Stimulated activated CD8-positive, alpha-beta memory T cell treated with anti-CD3 and anti-CD28 coated beads, Interleukin-7, amount 100 ng/mL, for 48 hours (primary cell): ENCODE measurements around the gene MAPKBP1.

ENCODE experiments used
- DNase-seq, 2 donors: peaks; one replicate each; pipeline ENCODE4 v3.0.0-alpha.2; 2020; ENCODE audit warnings: low read depth in 1 of 2; ENCODE audit errors: extremely low read depth in 1 of 2

Gene MAPKBP1

DNA sequence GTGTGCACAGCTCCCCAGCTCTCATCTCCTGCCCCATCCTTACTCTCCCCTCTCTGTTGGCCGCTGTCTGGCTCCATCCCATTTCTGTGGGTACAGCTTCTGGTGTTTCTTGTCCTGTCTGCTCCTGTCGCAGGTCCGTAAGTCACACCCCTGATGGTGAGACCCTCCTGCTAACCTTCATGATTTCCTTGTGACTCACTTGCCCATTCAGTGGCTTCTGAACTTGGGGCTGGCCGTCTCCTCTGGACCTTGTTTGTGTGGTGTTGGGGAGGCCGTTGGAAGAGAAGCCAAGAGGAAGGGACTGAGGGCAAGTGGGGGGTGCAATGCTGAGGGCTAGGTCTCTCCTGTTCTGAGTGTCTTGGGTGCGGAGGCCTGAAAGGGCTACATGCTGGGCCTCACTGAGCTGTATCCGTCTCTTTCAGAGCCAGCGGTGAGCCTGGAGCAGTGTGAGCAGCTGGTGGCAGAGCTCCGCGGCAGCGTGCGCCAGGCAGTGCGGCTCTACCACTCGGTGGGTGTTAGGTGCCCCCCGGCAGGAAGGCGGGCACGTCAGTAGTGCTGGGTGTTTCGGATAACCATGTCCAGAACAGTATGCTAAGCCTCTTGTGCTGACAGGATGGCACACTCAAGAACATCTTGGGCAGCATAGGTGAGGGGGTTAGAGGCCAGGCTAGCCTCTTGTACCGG is 49.9 kb downstream of the MAPKBP1 start:
- DNase-seq = no peak

DNA sequence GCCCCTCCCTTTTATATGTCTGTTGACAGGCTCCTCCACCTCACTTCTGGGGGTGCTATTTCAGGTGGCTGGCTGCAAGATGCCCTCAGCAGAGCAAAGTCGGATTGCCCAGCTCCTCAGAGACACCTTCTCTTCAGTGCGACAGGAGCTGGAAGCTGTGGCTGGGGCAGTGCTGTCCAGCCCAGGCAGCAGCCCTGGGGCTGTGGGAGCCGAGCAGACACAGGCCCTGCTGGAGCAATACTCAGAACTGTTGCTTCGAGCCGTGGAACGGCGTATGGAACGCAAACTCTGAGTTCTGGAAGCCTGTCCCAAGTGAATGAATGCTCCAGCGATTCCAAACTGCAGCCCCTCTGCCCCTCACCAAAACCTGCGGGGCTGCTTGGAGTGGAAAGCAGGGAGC is 50.9 kb downstream of the MAPKBP1 start:
- no peak for DNase-seq

DNA sequence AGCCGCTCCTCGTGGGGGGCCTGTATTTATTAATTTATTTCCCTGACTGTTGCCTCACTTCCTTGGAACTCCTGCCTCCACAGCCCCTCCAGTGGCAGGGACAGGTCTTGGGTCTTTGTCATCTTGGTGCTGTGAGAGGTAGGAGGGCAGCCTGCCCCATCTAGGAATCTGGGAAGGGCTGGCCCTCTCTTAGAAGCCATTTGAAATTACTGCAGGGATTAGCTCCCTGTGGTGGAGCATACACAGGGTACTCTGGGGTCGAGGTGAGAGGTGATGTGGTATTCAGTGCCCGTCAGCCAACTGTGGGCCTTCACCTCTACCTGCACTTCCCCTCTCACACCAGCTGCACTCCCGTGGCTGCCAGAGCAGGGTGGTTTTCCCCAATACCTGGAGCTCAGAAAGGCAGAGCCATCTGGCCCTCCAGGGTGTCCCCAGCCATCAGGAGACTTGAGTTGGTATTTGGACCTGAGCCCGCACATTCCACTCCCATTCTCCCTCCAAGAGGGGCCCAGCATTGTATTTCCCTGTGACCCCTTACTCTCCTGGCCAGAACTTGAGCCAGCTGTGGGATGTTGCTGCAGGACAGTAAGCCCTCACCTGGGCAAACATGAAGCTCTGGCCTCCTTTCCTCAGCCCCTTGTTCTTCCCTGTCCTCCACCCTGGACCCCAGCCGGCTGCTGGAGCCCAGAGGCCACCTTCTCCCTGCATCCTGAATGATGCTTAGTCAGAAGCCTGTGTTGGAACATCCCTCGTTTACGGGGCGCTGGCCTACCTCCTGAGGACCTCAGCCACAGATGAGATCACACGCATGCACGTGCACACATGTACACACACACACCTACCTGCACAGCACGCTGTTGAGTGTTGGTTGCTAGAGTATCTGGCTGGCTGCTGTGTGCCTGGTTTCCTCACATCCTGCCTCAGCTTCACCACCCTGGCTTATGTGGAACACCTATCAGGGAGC is 51.6 kb downstream of the MAPKBP1 start:
- DNase-seq = no peak

DNA sequence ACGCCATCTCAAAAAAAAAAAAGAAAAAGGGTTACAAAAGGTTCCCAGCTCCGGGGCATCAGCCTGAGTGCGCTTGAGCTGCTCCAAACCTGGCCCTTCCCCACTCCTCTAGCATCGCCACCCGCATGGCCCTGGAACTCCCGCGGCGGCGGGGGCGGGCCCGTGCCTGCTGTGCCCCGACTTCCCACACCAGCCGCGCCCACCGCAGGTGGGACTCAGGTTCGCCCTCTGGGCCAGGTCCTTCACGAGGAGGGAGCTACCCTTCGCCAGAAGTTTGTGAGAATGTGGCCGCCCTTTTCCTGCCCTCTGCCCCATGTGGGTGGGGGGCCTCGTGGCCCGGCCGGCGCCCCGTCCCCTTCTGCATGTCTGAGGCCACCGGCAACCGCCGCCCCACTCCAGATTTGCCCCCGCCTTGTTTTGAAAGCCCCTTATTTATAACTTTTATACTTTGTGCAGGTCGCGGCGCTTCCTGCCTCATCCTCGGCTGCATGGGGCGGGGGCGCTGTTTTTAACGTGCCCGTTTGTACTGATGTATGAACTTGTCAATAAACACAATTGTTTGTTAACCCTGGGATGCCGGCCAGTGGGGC is 53.1 kb downstream of the MAPKBP1 start:
- DNase-seq = no peak

DNA sequence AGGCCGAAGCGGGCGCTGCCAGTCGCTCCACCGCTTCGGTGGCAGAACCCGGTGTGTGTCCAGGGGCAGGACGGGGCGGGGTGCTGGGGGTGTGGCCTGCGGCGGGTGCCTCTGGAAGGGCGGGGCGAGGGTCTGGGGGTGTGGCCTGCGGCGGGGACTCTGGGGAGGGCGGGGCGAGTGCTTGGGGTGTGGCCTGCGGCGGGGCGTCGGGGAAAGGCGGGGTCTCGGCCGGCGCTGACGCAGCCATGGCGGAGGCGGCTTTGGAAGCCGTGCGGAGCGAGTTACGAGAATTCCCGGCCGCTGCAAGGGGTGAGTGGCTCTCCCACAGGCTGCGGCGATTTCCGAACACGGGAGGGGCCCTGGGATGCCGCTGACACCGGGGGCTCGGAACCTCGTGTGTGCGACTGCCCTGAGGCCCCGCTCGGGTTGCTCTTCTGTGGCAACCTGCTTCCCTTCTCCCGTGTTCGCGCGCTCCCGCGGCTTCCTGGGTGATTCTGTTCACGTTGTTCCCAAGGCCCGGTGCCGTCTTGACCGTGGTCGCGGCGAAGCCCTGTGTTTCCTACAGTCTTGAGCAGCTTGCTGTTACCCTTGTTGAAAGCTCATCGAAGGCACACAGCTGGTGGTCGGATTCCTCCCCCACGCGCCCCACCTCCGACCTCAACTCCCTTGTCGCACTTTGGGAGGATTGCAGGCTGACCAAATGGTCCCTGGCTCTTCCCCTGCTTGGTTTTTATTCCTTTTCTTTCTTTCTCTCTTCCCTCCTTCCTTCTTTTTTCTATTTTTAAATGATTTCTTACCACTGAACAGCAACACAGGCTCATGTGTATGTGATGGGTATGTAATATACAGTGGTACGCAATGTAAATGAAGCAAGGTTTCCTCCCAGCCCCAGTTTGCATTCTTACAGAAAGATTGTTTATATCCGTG is 53.9 kb downstream of the MAPKBP1 start, which contains the start of gene JMJD7:
TSS of gene JMJD7 (plus strand) at position 213 of the 927 bp plus-strand sequence. CDS start at position 246, 33 bp downstream.
- DNase-seq = peak; percentile 82 to 89

DNA sequence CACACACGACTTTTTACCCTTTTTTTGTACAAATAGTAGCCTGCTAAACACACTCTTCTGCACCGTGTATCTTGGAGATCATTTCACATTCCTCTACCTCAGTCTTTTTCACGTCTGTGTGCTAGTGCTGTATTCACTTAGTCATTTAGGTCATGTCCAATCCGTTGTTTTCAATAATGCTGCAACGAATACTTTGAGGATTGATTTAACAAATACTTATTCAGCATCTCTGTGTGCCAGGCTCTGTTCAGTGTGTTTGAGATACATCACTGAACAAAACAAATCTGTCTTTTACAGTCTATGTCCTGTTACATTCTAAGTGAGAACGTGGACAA is 54.5 kb downstream of the MAPKBP1 start:
- DNase-seq = no peak

DNA sequence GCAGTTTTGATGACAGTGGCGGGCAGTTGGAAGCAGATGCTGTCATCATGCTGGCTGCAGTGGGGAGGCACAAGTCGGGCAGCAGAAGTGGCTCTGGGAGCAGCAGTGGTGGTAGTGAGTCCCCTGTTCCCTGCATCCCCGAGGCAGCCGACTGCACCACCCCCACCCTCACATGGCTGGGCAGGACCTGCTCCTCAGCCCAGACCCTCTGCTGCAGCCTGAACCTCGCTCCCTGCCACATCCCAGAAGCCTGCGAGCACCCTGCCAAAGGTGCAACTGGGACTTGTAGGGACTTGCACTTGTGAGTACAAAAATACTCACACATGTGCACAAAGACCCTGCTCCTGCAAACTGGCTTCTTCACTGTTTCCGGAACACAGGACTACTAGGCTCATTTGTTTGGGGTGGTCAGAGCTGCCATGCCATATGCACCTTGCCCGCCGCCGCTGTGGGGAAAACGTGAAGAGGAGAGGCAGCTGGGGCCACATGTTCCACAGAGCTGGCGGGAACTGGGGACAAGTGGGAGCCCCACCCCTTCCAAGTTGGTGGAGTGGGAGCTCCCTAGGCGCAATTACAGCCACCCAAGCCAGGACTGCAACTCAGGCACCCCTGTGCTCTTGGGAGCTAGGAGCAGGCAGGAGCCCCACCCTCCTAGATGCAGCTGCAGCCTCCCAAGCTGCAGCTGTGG is 55.8 kb downstream of the MAPKBP1 start:
- no peak for DNase-seq

DNA sequence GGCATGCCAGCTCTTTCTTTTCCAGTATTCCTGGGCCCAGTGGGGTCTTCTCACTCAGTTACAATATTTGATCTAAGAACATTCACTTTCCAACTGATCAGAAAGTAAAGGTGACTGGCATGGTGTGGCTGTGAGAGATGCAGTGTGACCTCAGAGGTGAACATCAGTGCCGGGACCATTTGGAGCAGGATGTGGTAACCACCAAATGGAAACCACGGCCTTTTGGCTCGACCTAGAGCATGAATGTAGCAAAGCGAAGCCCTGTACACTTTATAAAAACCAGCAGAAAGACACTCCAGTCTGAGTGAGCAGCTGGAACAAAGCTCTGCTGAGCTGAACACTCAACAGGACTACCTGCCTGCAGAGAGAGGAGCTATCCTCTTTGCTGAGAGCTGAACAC is 57.0 kb downstream of the MAPKBP1 start:
- peak; percentile 16 to 33 for DNase-seq

DNA sequence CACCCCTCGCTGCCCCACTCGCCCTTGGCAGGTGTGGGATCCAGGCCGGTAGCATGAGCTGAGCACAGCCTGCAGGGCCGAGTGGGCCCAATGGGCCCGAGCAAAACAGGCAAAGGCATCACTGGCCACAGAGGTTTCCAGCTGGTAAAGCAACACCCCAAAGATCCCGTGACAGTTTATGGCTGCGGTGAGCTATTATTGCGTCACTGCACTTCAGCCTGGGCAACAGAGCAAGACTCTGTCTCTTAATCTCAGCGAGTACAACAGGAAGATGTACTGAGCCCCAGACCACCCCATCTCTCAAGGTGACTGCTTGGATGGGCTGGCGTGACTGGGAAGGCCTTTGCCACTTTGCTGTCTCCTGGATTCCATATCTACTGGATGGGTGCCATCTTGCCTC is 57.9 kb downstream of the MAPKBP1 start:
- DNase-seq = no peak

DNA sequence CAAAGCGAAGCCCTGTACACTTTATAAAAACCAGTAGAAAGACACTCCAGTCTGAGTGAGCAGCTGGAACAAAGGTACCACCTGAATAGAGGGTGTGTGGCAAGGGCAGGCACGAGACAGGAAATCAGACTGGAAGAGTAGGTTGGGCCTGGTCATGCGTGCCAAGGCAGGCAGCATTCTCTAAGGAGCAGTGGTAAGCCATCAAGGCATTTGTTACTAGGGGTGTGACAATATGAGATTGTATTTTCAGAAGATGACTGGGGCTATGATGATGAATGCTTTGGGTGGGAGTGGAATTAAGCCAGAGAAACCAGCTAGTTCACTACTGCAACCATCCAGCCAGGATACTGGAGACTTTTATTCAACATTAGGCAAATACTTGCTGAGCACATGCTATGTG is 58.6 kb downstream of the MAPKBP1 start:
- no peak for DNase-seq

DNA sequence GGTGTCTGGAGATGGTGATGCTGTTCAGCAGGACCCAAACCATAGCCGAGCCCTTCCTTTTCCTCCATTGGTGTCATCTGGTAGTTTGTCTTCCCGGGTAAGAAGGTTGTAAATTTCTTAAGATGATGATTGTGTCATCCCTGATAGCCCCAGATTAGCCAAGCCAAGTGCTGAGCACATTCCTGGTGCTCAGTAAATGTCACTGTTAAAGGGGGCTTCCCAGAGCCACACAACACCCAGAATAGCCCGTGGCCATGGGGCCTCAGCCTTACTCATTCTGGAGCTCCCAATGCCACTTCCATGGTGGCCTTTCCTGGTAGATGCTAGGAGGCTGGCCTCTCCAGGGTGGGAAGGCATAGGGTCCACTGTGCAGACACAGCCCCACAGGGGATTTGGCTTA is 59.8 kb downstream of the MAPKBP1 start:
- no peak for DNase-seq

DNA sequence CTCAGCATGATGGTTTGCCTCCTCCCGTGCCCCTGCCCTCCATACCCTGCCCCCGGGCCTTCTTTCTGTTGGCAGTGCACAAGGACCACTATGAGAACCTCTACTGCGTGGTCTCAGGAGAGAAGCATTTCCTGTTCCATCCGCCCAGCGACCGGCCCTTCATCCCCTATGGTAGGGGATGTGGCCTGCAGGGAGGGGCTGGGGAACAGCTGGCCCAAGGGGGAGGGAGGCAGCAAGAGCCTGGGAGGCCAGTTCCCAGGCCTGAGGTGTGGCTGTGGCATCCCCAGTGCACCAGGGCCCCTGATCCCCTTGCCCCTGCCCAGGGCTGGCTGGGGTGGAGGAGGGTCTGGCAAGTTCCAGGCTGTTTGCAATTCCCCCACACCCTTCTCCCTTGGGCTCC is 61.8 kb downstream of the MAPKBP1 start:
- DNase-seq = no peak

DNA sequence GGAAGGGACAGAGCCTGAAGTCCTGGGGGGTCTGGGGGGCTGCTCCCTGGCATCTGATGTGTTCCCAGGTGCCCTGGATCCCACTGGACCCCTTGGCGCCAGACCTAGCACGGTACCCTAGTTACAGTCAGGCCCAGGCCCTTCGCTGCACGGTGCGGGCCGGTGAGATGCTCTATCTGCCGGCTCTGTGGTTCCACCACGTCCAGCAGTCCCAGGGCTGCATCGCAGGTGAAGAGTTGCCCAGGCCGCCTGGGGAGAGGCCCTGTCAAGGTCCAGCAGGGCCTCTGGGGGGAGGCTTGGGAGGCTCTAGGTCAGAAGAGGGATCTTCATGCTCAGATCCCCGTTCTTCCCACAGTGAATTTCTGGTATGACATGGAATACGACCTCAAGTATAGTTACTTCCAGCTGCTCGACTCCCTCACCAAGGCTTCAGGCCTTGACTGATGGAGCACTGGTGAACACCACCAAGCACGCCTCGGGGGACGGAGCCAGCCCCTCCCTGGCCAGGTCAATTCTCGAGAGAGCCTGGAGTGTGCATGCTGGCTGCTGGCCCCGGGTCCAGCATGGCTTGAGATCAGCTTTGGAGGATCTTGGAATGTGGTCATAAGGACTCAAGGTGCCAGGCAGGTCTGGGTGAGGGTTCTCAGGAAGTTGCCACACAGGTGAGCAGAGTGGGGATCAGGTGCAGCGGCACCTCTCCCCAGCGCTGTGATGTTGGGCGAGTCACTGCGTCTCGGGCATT is 62.6 kb downstream of the MAPKBP1 start:
- DNase-seq = no peak

DNA sequence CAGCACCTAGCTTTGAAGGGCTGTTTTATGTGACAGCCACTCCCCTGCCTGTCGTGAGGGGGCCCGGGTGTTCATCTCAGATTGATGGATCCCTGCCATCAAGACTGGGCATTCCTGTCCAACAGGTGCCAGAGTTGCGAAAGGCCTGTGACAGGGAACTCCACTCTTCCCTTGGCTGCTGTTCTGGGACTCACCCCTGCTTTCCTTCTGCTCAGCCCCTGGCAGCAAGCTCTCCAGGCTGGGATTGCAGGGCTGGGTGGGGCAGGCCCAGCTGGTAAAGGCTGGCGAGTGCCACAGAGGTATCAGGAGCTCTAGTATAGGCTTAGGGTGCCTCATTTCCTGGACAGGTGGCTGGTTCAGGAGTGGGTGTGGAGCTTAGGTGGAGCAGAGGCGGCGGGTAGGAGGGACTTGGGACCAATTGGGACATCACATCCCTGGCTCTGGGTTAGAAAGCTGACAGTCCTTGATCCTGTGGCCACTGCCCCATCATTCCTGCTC is 64.2 kb downstream of the MAPKBP1 start, which contains the start of gene PLA2G4B:
TSS of gene PLA2G4B (plus strand) at position 448 of the 498 bp plus-strand sequence. CDS start 67 bp downstream, outside the sequence.
- DNase-seq = no peak

DNA sequence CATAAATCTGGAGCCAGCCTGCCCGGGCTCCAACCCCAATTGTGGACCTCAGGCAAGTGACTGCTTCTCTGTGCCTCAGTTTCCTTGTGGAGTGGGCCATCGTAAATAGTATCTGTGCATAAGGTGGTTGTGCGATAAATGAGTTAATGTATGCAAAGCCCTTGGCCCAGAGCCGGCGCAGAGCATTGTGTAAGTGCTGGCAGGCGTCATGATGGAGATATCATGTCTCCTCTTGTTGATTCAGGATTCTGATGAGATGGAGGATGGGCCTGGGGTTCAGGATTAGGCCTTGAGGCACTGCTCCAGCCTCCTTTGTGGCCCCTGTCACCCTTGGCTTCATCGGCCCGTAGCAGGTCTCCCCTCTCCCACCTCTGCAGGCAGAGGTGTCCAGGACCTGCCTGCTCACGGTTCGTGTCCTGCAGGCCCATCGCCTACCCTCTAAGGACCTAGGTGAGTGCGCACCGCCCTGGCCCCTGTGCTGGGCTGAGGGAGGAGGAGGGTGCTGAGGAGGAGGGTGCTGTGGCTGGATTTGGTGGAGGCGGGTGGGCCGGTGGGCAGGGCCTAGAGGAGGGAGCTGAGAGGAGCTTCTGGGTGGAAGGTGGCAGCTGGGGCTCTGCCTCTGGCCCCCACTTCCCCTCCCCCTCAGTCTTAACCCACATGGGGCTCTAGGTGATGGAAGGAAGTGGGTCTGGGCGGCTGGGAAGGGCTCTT is 65.7 kb downstream of the MAPKBP1 start:
- no peak for DNase-seq

DNA sequence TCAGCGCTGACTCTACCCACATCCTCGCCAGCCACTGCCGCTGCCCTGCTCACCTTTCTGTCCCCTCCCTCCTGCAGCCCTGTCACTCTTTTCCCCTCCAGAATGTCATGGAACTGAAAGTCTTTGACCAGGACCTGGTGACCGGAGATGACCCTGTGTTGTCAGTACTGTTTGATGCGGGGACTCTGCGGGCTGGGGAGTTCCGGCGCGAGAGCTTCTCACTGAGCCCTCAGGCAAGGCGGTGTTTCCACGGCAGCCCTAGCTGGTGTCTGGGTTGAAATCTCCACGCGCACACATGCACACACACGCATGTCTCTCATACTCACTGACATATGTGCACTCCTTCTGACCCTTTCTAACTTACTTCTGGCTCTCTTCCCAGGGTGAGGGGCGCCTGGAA is 66.4 kb downstream of the MAPKBP1 start:
- no peak for DNase-seq

DNA sequence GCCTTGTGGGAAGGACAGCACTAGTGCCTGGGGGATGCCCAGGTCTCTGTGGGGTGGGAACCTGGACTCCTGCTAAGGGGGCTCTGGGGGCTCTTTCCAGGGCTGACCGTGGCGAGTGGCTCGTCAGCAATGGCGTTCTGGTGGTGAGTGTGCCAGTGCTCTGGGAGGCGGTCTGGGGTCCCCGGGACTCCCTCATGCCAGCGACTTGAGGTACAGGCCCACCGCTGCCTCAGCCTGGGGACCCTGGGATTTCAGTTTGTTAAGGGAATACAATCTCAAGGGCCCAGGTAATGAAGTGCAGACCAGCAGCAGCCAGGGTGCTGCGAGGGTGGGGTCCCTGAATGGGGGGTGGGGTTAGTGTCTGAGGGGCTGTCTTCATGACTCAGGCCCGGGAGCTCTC is 66.8 kb downstream of the MAPKBP1 start:
- DNase-seq = no peak

DNA sequence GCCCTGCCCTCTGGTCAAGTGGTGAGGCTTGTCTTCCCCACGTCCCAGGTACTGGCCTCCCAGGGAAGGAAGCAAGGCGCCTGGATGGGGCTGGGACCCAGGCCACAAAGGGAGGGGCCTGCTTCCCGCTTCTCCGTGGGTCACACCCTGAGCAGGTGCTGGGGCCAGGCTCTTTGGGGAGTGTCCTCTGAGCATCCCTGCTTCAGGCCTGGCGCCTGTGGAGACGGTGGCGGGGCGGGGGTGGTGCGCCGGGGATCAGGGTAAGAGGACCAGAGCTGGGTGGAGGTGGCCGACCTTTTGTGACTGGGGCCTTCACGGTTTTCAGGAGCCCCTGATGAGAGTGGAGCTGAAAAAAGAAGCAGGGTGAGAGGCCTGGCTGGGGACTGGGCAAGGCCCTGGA is 67.9 kb downstream of the MAPKBP1 start:
- no peak for DNase-seq
